SK-N-DZ (cell line): Measurements from ENCODE around the gene TSPEAR.
"Not testable (repeated sequence)": the region's sequence is repeated elsewhere in the genome, so short reads cannot be mapped to it uniquely, and the experiment has no call there.

Source experiments
- DNase-seq: peaks from one replicate; pipeline ENCODE4 v3.0.0-alpha.2; 2015; ENCODE audit warnings: low spot score

TSPEAR gene

GRCh38 chr21:44702973-44703730 lies 8.2 kb downstream of the TSPEAR start:
- DNase-seq: no peak

DNA sequence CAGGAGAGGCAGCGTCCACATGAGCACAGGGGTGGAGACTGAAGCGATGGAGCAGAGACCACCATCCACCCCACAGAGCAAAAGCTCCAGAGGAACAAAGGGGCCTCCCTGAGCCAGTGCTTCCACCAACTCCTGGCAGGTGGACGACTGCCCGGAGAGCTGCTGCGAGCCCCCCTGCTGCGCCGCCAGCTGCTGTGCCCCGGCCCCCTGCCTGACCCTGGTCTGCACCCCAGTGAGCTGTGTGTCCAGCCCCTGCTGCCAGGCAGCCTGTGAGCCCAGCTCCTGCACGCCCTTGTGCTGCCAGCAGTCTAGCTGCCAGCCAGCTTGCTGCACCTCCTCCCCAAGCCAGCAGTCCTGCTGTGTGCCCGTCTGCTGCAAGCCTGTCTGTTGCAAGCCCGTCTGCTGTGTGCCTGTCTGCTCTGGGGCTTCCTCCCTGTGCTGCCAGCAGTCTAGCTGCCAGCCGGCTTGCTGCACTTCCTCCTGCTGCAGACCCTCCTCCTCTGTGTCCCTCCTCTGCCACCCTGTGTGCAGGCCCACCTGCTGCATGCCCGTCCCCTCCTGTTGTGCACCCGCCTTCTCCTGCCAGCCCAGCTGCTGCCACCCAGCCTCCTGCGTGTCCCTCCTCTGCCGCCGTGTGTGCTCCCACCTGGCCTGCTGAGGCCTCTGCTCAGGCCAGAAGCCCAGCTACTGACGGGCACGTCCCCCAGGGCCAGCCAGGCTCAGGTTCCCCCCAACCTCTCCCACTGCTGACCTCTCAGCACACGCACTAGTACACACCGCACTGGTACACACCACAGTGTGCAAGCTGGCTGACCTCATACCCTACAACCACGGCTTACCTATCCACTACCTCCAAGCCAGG lies 9.0 kb downstream of the TSPEAR start:
- DNase-seq: no peak

DNA sequence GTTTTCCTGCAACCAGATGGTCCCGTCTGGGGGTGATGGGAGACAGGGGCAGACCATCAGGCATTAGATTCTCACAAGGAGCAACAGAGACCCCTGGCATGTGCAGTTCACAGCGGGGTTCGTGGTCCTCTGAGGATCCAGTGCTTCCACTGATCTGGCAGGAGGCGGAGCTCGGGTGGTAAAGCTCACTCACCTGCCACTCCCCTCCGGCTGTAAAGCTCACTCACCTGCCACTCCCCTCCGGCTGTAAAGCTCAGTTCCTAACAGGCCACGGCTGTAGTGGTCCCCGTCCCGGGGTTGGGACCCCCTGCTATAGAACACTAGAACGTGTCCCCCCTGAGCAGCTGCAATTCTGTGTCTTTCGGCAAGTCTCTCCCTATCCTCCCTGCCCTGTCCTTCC lies 9.8 kb downstream of the TSPEAR start:
- DNase-seq: no peak

DNA sequence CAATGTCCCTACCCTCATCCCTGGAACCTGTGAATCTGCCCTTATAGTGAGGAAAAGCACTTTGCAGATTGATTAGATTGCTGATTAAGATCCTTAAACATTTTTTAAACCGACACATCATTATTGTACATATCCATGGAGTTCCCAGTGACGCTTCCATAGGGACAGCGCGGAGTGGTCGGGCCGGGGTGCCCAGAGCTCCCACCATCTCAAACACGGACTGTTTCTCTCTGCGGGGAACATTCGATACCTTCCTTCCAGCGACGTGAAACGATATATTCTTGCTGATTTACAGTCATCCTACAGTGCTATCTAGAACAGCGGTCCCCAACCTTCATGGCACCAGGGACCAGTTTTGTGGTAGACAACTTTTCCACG lies 10.4 kb downstream of the TSPEAR start:
- no peak for DNase-seq

GRCh38 chr21:44700101-44701022 lies 11.0 kb downstream of the TSPEAR start:
- DNase-seq: no peak

DNA sequence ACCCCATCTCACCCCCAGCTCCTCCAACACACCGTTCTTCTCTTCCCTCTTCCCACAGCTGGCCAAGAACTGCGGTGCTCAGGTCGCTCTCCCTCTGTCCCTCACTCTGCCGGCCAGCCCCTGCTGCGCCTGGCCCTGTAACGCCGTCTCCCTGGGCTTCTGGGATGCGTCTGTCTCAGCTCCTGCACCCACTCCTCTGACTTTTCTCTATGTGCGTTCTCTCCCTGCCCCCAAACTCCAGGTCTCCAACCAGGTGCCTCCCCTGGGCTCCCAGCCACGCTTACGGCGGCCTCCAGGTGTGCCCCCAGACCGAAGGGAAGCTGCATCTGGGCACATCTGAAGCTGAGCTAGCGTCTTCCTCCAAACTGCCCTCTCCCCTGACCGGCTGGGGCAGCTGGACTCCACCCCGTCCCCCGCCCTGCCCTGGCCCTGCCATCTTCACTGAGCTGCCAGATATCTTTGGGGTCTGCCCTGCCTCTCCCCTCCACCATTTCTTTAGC lies 11.8 kb downstream of the TSPEAR start:
- DNase-seq: no peak

GRCh38 chr21:44697811-44698734 lies 13.3 kb downstream of the TSPEAR start:
- no peak for DNase-seq

GRCh38 chr21:44697172-44697810 lies 14.1 kb downstream of the TSPEAR start, which contains the start of gene KRTAP10-12:
TSS of gene KRTAP10-12 (plus strand) at chr21:44697172. CDS start at chr21:44697202, 30 bp downstream.
- not testable (repeated sequence) for DNase-seq

DNA sequence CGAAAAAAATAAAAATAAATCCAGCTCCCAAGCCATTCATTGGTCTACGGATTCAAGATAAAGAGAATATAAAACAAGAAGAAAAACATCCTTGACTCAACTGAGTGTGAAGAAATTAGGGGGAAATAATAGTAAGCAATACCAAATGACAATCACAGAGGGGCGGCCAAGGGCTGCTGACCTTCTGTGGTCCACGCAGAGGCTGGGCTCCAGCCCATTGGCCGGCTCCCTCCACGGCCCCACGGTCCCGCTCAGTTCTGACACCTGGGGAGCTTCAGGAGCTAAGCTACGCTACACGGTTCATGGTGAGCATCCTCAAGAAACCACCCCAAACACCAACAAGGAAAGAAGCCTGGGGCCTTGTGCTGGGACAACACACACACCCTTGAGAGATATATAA lies 14.8 kb downstream of the TSPEAR start:
- DNase-seq: no peak

- DNase-seq: no peak
Observed at GRCh38 chr21:44695641-44696040, 15.7 kb downstream of the TSPEAR start.

GRCh38 chr21:44695184-44695583 lies 16.2 kb downstream of the TSPEAR start:
- no peak for DNase-seq

DNA sequence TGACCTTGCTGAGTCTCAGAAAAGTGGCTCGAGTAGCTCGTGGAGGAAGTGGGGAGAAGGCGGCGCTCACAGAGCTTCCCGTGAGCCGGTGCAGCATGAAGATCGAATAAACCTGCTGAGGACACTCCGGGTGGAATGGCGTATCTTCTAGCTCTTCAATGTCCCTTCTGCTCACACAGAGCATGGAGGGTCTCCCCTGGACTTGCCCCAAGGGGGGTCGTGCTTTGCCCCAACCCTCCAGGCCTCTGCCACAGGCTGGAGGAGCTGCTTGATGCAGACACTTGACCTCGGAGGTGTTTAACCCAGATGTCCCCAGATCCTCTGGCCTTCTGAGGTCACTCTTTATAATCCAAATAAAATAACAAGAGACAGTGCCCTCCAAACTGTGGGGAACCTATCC lies 16.6 kb downstream of the TSPEAR start:
- DNase-seq: no peak

- no peak for DNase-seq
Observed at GRCh38 chr21:44692798-44693512, 18.4 kb downstream of the TSPEAR start.

DNA sequence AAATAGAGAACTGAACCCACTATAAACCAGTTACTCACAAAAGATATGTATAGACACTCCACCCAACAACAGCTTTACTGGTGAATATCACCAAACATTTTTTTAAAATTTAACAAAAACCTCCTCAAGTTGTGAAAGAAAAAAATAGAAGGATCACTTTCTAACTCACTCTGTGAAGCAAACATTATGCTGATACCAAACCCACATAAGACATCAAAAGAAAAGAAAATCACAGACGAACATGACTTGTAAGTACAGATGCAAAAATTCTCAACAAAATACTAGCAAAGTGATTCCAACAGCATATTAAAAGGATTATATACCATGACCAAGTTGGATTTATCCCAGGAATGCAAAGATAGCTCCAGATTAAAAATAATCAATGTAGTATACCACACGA lies 19.7 kb downstream of the TSPEAR start:
- DNase-seq: no peak

DNA sequence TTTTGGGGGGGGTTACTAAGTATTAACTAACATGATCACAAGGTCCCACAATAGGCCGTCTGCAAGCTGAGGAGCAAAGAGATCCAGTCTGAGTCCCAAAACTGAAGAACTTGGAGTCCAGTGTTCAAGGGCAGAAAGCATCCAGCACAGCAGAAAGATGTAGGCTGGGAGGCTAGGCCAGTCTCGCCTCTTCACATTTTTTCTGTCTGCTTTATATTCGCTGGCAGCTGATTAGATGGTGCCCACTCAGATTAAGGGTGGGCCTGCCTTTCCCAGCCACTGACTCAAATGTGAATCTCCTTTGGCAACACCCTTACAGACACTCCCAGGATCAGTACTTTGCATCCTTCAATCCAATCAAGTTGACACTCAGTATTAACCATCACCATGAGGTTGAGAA lies 21.6 kb downstream of the TSPEAR start:
- DNase-seq: not testable (repeated sequence)

DNA sequence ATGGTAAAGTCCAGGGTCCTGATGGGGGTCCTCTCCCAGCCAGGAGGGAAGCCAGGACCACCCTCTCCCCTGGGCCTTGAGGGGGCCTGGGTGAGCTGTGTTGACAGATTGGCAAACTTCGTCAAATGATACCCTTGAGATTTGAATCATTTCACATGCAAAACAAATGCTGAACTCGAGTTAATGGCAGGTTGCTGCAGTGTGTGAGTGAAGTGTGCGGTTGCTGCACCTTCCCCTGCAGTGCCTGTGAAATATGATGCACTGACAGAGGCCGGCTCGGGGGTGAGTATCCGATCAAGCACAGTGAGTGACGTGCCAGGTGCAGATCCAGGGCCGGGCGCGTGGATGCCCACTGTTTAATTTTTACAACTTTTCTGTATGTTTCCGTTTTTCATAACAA lies 23.7 kb downstream of the TSPEAR start:
- DNase-seq: no peak

DNA sequence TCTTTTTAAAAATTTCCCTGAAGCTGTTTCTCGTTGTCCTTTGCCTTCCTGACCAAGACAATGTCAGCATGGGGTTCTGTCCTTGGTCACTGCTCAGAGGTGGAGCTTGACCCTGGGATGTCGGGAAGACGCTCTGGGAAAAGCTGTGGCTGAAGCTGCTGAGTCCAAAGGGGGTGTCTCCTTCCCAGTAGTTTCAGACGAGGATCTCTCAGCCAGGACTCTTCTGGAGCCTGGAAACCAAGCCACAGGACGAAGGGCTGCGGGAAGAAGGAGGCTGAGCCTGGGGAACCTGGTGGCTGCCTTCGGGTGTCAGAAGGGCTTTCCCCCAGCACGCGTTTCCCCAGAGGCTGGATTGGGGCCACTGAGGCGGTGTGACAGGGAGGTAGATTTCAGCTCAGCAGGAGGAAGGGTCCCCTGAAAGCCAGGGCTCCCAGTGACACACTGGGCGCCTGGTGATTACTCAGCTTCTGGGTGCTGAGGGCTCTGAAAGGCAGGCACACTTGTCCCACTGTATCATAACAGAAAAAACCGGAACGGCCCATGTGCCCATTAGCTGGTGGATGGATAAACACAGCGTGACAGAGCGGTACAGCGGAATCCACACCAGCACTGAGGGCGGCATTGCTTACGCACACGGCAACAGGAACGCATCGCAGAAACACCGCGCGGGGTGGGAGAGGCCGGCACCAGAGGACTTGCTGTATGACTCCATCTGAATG lies 24.4 kb downstream of the TSPEAR start:
- DNase-seq: no peak

DNA sequence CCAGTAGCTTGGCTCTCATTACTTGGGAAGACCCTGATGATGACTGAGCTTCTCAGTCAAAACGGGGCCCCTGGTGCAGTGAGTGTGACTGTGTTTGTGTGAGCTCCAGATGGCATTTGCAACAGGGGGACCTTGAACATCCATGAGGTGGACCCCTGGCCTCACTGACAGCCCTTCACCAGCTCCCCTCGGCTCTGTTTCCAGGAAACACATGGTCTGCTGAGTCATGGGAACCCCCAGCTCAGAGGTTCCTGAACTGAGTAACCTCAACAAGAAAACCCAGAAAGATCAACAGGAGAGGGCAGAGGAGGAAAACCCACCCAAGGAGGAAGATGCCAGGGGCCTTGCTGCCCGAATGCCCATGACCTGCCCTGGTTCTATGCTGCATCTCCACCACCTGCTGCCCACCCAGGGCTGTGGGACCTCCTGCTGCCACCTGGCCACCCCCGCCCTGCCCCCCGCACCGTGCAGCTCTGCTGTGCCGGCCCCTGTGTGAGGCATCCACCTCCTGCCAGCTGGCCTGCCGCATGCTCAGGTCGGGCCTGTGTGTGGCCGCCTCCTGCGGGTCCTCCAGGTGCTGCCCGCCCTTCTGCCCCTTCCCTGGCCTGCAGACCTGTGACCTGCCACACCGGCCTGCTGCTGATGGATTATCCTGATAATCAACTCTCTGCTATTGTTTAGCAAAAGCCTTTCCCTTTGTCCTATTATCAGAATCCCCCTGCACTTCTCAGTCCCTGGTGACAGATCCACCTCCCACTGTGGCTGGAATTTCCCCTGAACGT lies 25.2 kb downstream of the TSPEAR start:
- no peak for DNase-seq
